Suprapubic skin (tissue), 4 donors: ENCODE data around the gene PASK.

ENCODE experiments used
- CTCF ChIP-seq, 2 donors: fragments of 200-600 bp in 1 of 2; fragments of 450-650 bp in 1 of 2; sonication (generic) in 1 of 2; IDR thresholded peaks; one replicate each; pipeline ENCODE4 v1.5.1; 2016 to 2019; ENCODE audit warnings: antibody characterized with exemption in 2 of 2, mild to moderate bottlenecking in 1 of 2, moderate library complexity in 1 of 2
- EP300 ChIP-seq: sonication (generic); formaldehyde crosslinking; IDR thresholded peaks from one replicate; pipeline ENCODE4 v1.6.1; 2017; ENCODE audit warnings: antibody characterized with exemption
- POLR2A ChIP-seq, 2 donors: fragments of 450-650 bp; IDR thresholded peaks; one replicate each; pipeline ENCODE4 v1.6.1; 2017; ENCODE audit warnings: antibody characterized with exemption in 2 of 2, mild to moderate bottlenecking in 2 of 2, moderate library complexity in 2 of 2
- POLR2AphosphoS5 ChIP-seq, 3 donors: sonication (generic); formaldehyde crosslinking; IDR thresholded peaks; one replicate each; pipeline ENCODE4 v1.6.1; 2017; ENCODE audit warnings: antibody characterized with exemption in 3 of 3

- TF ChIP-seq EP300 (no peak), POLR2A (IDR thresholded peaks at IDR 0.05) (no peak), CTCF (IDR thresholded peaks at IDR 0.05) (no peak), POLR2AphosphoS5 (IDR thresholded peaks at IDR 0.05) (no peak)
Observed at GRCh38 chr2:241132538-241133435, 16.5 kb downstream of the PASK start.
